Posterior vena cava (tissue), 2 donors: ENCODE results near the gene CUL1. TPM values are rescaled to one million over a fixed set of nuclear protein-coding genes. Genes with fewer than 3 reads are reported as not detected.

Experiments
- DNase-seq: peaks from one replicate; pipeline ENCODE4 v3.0.0-alpha.2; 2020; ENCODE audit warnings: low spot score
- intact Hi-C, 2 donors: fragments of 100-400 bp; cut with DNase I; formaldehyde crosslinking; loops; one replicate each; pipeline versions ENCODE4 v1.14.1 to v1.14.2; 2022 to 2023
- total RNA-seq, 2 donors: library from RNA; stranded (reverse); fragmentation: NEBNext Ultra II Directional; extraction: Animal tissue kit (Norgen Biotek cat#: 25700); gene quantifications; one replicate each; pipeline ENCODE4 v1.2.1, GENCODE V29; 2021
- donor health status: DM: yes; HTN: yes; CAD: no.
- donor health status: DM: yes; HTN: yes; CAD: no.

CUL1 gene
- total RNA-seq, 2 donors from 2014 or later, result 38.3 to 50.2 TPM

GRCh38 chr7:148711191-148712102, 12.7 kb downstream of the CUL1 start:
- DNase-seq, result no peak
- intact Hi-C loops, result loop anchor here in 1 of 2 donors (10.0 kb wide), 1 partner anchor 63 kb away; no protein-coding TSS in a partner anchor

DNA sequence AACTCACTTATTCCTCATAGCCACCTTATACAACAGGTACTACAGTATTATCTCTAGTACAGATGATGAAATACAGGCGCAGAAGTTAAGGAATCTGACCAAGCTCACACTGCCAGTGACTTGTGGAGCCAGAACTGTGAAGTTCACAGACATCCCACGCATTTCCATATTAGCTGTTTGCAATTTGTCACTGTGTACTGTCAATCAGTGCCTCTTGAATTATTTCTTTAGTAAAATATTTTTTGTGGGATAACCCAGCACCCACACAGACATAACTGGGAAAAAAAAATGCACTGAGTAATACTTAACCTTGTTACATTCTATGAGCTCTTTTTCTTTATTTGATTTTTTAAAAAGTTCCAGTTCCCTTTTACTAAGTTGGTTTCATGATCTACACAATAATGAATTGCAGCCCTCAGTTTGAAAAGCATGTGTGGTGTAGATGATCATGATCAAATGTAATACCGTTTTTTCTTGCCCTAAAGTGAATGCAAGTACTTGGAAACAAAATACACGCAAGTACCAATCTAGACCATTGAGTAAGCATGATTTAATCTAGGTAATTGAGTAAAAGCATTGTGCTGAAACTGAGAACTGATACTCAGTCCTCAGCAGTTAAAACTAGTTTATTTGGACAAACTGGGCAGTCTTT, 14.1 kb downstream of the CUL1 start:
- intact Hi-C loops, result loop anchor here in 1 of 2 donors (10.0 kb wide), 1 partner anchor 62 kb away; no protein-coding TSS in a partner anchor
- DNase-seq, result no peak

DNA sequence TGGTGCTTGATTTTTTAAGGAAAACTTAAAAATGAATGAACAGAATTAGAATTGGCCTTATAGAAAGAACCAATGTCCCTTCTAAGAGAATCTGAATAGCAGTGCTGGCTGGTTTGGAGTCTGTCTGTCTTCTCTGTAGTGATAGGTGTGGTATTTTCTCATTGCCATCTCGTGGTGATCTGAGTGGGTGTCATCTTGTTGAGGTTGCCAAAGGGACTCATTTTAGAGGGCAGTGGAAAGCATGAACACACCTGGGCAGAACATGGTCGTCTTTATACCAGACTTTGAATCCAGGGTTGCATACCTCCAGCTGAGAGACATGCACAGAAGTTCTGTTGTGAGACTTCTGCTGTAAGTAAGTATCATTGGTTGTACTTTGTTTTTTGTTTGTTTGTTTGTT, 15.8 kb downstream of the CUL1 start:
- no peak for DNase-seq
- intact Hi-C loops, result loop anchor here in 1 of 2 donors (10.0 kb wide), 1 partner anchor 60 kb away; no protein-coding TSS in a partner anchor

DNA sequence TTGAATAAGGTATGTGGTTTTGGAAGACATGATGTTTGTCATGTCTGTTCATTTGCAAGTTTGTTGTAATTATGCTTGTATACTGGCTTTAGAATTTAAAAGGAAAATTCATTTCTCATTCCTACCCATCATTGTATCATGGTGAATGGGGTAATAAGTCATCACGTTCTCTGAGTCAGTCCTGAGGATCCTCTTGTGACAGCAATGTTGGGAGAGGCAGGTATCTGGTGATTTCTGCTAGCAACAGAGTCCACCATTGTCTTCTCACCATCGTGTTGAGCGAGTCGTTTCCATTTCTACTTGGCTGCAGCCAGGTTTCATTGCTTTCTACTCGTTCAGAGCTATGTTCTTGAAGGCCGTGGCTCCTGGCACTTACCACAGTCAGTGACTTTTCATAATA, 16.3 kb downstream of the CUL1 start:
- intact Hi-C loops, result loop anchor here in 1 of 2 donors (10.0 kb wide), 1 partner anchor 60 kb away; no protein-coding TSS in a partner anchor
- DNase-seq, result no peak

GRCh38 chr7:148717266-148717793, 18.6 kb downstream of the CUL1 start:
- no peak for DNase-seq
- intact Hi-C loops, result loop anchor here in 1 of 2 donors (10.0 kb wide), 1 partner anchor 57 kb away; no protein-coding TSS in a partner anchor

GRCh38 chr7:148718431-148718830, 19.7 kb downstream of the CUL1 start:
- intact Hi-C loops, result loop anchor here in 1 of 2 donors (10.0 kb wide), 1 partner anchor 56 kb away; no protein-coding TSS in a partner anchor
- no peak for DNase-seq

DNA sequence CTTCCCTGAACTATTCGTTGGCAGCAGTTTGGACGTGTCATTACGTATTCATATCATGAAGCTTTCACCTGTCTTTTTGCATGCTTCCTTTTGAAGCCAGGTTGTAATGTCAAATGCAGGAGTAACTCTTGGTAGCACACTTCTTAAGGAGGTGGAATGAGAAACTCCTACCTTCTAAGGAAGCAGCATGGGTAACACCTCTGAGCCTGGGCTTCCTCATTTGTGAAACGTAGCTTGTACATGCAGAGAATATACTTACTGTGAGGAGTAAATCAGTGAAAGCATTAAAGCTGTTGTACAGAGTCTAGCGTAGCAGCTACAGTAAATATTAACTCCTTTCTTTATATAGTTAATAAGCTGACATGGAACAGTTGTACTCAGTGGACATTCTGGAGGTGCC, 21.1 kb downstream of the CUL1 start:
- intact Hi-C loops, result loop anchor here in 1 of 2 donors (10.0 kb wide), 1 partner anchor 55 kb away; no protein-coding TSS in a partner anchor
- DNase-seq, result no peak

- DNase-seq, result no peak
- intact Hi-C loops, result no loop called here
Measured at GRCh38 chr7:148720472-148720871, 21.8 kb downstream of the CUL1 start.

- no peak for DNase-seq
- intact Hi-C loops, result no loop called here
Measured at GRCh38 chr7:148721390-148721789, 22.7 kb downstream of the CUL1 start.

DNA sequence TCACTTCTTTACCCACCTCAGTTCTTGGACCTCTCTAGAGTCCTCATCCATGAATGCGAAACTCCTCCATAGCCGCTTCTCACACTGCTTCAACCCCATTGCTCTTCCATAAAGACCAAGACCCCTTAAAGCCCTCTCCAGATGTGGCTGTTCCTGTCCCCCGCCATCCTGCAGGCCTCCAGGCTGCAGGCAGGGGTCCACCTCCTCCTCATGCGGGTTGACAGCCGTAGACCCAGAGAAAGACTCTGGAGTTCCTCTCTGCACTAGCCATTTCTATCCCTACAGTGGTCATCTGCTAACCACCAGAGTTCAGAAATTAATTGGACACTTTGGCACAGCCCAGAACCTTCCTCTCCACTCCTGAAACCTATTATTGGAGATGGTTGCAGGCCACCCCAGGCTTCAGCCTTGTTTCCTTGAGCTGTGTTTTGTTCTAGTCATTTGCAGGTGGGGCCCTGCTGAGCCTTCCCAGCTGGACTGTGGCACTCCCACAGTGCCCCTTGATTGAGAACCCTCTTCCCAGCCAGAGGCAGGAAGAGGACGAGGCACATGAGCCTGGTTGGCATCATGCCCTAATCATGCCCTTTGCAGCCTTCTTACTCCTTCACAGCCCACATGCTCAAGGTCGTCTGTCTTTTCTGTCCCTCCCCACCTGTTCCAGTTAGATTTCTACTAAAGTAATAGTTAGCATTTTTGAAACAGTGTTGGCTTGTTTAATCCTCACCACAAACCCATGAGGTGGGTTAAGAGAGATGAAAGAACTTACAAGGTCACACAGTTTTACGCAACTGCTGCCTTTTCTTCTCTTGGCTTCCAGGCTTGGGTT, 23.9 kb downstream of the CUL1 start:
- DNase-seq, result no peak
- intact Hi-C loops, result no loop called here

GRCh38 chr7:148723166-148723559, 24.5 kb downstream of the CUL1 start:
- intact Hi-C loops, result no loop called here
- no peak for DNase-seq

GRCh38 chr7:148723846-148724245, 25.1 kb downstream of the CUL1 start:
- intact Hi-C loops, result no loop called here
- no peak for DNase-seq

DNA sequence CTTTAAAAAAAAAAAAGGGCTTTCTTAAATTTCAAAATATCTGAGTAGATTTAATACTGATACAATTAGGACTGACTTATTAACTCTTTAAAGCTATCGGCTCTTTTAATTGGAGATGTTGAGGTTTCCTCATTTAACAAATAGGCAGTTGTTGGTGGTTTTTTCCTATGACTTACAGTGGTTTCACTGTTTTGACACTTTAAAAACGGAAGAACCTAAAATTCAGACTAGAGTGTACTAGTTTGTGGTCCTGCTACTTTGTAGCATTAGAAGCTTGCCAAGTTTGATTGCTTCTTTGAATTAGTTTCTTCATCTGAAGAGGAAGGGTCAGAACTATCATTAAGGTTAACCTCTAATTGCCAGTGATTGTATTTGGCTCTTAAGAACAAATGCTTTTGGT, 27.7 kb downstream of the CUL1 start:
- DNase-seq, result no peak
- intact Hi-C loops, result no loop called here

GRCh38 chr7:148727501-148728278, 29.0 kb downstream of the CUL1 start:
- intact Hi-C loops, result loop anchor here in 1 of 2 donors (1.0 kb wide), 1 partner anchor 27 kb away; no protein-coding TSS in a partner anchor
- DNase-seq, result no peak

- DNase-seq, result no peak
- intact Hi-C loops, result no loop called here
Measured at GRCh38 chr7:148729984-148730733, 31.5 kb downstream of the CUL1 start.

DNA sequence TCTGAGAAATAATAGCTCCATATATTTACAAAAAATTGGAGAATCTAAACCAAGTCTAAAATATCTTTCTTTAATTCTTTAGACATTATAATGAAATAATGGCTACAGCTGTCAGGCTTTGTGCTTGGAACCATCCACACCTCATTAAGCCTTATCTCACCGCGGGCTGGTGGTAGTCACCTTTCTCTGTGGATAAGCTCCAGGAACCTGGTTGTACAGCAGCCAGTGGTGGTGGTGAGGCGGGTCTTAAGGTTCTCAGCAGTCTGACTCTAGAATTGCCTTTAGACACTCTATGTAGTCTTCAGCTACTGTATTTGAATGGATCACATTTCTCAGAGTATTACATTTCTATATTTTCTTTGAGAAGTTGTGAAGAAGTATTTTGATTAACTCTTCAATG, 34.2 kb downstream of the CUL1 start:
- intact Hi-C loops, result no loop called here
- no peak for DNase-seq

DNA sequence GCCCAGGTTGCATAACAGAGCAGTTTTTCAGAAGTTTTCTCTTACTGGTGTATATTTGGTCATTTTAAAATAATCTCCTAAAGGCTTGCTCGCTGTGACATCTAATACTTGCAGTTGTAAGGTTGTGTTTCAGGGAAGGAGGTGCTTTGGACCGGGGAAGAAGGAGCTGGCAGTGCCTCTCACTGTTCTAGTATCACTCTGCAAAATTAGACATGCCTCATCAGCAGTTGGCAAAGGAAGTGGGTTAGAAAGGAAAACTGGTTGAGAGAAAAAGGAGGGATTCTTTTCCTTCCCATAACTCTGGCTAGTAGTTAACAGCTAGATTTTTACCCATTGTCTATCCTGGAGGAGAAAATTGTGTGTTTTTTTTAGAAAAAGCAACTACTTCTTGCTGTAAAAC, 34.8 kb downstream of the CUL1 start:
- no peak for DNase-seq
- intact Hi-C loops, result no loop called here

GRCh38 chr7:148735141-148735540, 36.4 kb downstream of the CUL1 start:
- intact Hi-C loops, result no loop called here
- DNase-seq, result no peak
